ENCODE data around the gene UBE2G2. TPM values are rescaled to one million over a fixed set of nuclear protein-coding genes. Genes with fewer than 3 reads are reported as not detected.

Gene UBE2G2
- total RNA-seq, 2 donors from 2014 or later, result 67.7 to 138 TPM

- no peak overlapping the region for H3K27ac ChIP-seq
- ATAC-seq (ENCODE audit: insufficient number of reproducible peaks, low FRiP score, low read depth) (no peak), DNase-seq (ENCODE audit: low spot score) (no peak)
- TF ChIP-seq CTCF (IDR thresholded peaks at IDR 0.05), result no peak
- no peaks in the 10 kb centered on the region for H3K36me3 ChIP-seq
- H3K4me3 ChIP-seq, result no peak overlapping the region
- peaks cover 5% of the 10 kb centered on the region for H3K27me3 ChIP-seq (replicated peaks; ENCODE audit: insufficient read depth)
- no peaks in the 10 kb centered on the region for H3K4me1 ChIP-seq (ENCODE audit: control insufficient read depth in 1 of 2, low read depth in 2 of 2)
- no peaks in the 10 kb centered on the region for H3K9me3 ChIP-seq
Measured at GRCh38 chr21:44749759-44750674, 51.6 kb downstream of the UBE2G2 start.

- Histone ChIP-seq H3K27me3 (replicated peaks; ENCODE audit: insufficient read depth) (peaks cover 5% of the 10 kb centered on the region), H3K36me3 (no peaks in the 10 kb centered on the region), H3K4me3 (no peak overlapping the region), H3K27ac (no peak overlapping the region), H3K9me3 (no peaks in the 10 kb centered on the region), H3K4me1 (ENCODE audit: control insufficient read depth in 1 of 2, low read depth in 2 of 2) (no peaks in the 10 kb centered on the region)
- DNase-seq (ENCODE audit: low spot score) (no peak), ATAC-seq (ENCODE audit: insufficient number of reproducible peaks, low FRiP score, low read depth) (no peak)
- no peak for TF ChIP-seq CTCF (IDR thresholded peaks at IDR 0.05)
Measured at GRCh38 chr21:44749116-44749758, 52.4 kb downstream of the UBE2G2 start.

GRCh38 chr21:44748621-44749020 is 53.0 kb downstream of the UBE2G2 start:
- ATAC-seq (ENCODE audit: insufficient number of reproducible peaks, low FRiP score, low read depth), result no peak
- H3K27ac ChIP-seq, result no peak overlapping the region
- no peak for TF ChIP-seq CTCF (IDR thresholded peaks at IDR 0.05)
- H3K36me3 ChIP-seq, result no peaks in the 10 kb centered on the region
- H3K4me1 ChIP-seq (ENCODE audit: control insufficient read depth in 1 of 2, low read depth in 2 of 2), result no peaks in the 10 kb centered on the region
- peaks cover 5% of the 10 kb centered on the region for H3K27me3 ChIP-seq (replicated peaks; ENCODE audit: insufficient read depth)
- no peaks in the 10 kb centered on the region for H3K9me3 ChIP-seq
- H3K4me3 ChIP-seq, result no peak overlapping the region
- no peak for DNase-seq (ENCODE audit: low spot score)

GRCh38 chr21:44742418-44743153 is 59.0 kb downstream of the UBE2G2 start:
- Histone ChIP-seq H3K4me1 (ENCODE audit: control insufficient read depth in 1 of 2, low read depth in 2 of 2) (no peaks in the 10 kb centered on the region), H3K4me3 (no peak overlapping the region), H3K27me3 (replicated peaks; ENCODE audit: insufficient read depth) (no peaks in the 10 kb centered on the region), H3K27ac (no peak overlapping the region), H3K36me3 (no peaks in the 10 kb centered on the region), H3K9me3 (peaks cover 15% of the 10 kb centered on the region)
- no peak for TF ChIP-seq CTCF (IDR thresholded peaks at IDR 0.05)
- ATAC-seq (ENCODE audit: insufficient number of reproducible peaks, low FRiP score, low read depth) (no peak), DNase-seq (ENCODE audit: low spot score) (no peak)

- no peaks in the 10 kb centered on the region for H3K27me3 ChIP-seq (replicated peaks; ENCODE audit: insufficient read depth)
- H3K4me3 ChIP-seq, result no peak overlapping the region
- no peaks in the 10 kb centered on the region for H3K4me1 ChIP-seq (ENCODE audit: control insufficient read depth in 1 of 2, low read depth in 2 of 2)
- H3K9me3 ChIP-seq, result peaks cover 20% of the 10 kb centered on the region
- H3K36me3 ChIP-seq, result no peaks in the 10 kb centered on the region
- no peak overlapping the region for H3K27ac ChIP-seq
- no peak for DNase-seq (ENCODE audit: low spot score)
- no peak for ATAC-seq (ENCODE audit: insufficient number of reproducible peaks, low FRiP score, low read depth)
- TF ChIP-seq CTCF (IDR thresholded peaks at IDR 0.05), result no peak
Measured at GRCh38 chr21:44741921-44742320, 59.7 kb downstream of the UBE2G2 start.

Measured in thoracic aorta (tissue), 2 donors.